ENCODE data around the gene GAPDH.
"Not testable (repeated sequence)": the region's sequence is repeated elsewhere in the genome, so short reads cannot be mapped to it uniquely, and the experiment has no call there.

The GAPDH gene

GRCh38 chr12:6533923-6534694 is at the start of gene GAPDH:
Gene GAPDH, plus strand, starts transcription at chr12:6534517. Its CDS starts 316 bp downstream, at chr12:6534833.
- DNase-seq, result peak; percentile 92

GRCh38 chr12:6488240-6488639 is 46.1 kb upstream of the GAPDH start:
- no peak for DNase-seq

- DNase-seq, result no peak
Measured at GRCh38 chr12:6489449-6489848, 44.9 kb upstream of the GAPDH start.

GRCh38 chr12:6490673-6491072 is 43.6 kb upstream of the GAPDH start:
- DNase-seq, result not testable (repeated sequence)

- peak; percentile 89 for DNase-seq
Measured at GRCh38 chr12:6492838-6493496, 41.4 kb upstream of the GAPDH start, which contains the start of gene MRPL51. Gene MRPL51, minus strand, starts transcription at chr12:6493262. Its CDS starts 126 bp downstream, at chr12:6493136.

- DNase-seq, result peak; percentile 94
Measured at GRCh38 chr12:6493497-6494257, 40.6 kb upstream of the GAPDH start, which contains the start of gene NCAPD2. Gene NCAPD2, plus strand, starts transcription at chr12:6494102. Its CDS starts 997 bp downstream, at chr12:6495099.

GRCh38 chr12:6494258-6494743 is 40.0 kb upstream of the GAPDH start:
- no peak for DNase-seq

- no peak for DNase-seq
Measured at GRCh38 chr12:6494968-6495367, 39.3 kb upstream of the GAPDH start.

GRCh38 chr12:6497291-6497690 is 37.0 kb upstream of the GAPDH start:
- DNase-seq, result not testable (repeated sequence)

- no peak for DNase-seq
Measured at GRCh38 chr12:6500466-6500865, 33.9 kb upstream of the GAPDH start.

- peak; percentile 25 for DNase-seq
Measured at GRCh38 chr12:6507102-6507998, 27.0 kb upstream of the GAPDH start.

GRCh38 chr12:6508087-6508486 is 26.2 kb upstream of the GAPDH start:
- DNase-seq, result no peak

- no peak for DNase-seq
Measured at GRCh38 chr12:6520186-6520585, 14.1 kb upstream of the GAPDH start.

GRCh38 chr12:6522193-6522592 is 12.1 kb upstream of the GAPDH start:
- no peak for DNase-seq

GRCh38 chr12:6523708-6524107 is 10.6 kb upstream of the GAPDH start:
- no peak for DNase-seq

GRCh38 chr12:6524648-6525047 is 9.7 kb upstream of the GAPDH start:
- no peak for DNase-seq

GRCh38 chr12:6526201-6526600 is 8.1 kb upstream of the GAPDH start:
- no peak for DNase-seq

GRCh38 chr12:6526766-6527525 is 7.4 kb upstream of the GAPDH start:
- DNase-seq, result no peak

- no peak for DNase-seq
Measured at GRCh38 chr12:6527711-6528110, 6.6 kb upstream of the GAPDH start.

GRCh38 chr12:6528539-6529235 is 5.6 kb upstream of the GAPDH start:
- DNase-seq, result no peak

GRCh38 chr12:6529291-6529737 is 5.0 kb upstream of the GAPDH start:
- DNase-seq, result no peak
